Measurements from ENCODE around the gene IRF9. TPM values are rescaled to one million over a fixed set of nuclear protein-coding genes. Genes with fewer than 3 reads are reported as not detected.

Gene IRF9
- total RNA-seq, 1 experiment from 2014 or later = 15.6 TPM

DNA sequence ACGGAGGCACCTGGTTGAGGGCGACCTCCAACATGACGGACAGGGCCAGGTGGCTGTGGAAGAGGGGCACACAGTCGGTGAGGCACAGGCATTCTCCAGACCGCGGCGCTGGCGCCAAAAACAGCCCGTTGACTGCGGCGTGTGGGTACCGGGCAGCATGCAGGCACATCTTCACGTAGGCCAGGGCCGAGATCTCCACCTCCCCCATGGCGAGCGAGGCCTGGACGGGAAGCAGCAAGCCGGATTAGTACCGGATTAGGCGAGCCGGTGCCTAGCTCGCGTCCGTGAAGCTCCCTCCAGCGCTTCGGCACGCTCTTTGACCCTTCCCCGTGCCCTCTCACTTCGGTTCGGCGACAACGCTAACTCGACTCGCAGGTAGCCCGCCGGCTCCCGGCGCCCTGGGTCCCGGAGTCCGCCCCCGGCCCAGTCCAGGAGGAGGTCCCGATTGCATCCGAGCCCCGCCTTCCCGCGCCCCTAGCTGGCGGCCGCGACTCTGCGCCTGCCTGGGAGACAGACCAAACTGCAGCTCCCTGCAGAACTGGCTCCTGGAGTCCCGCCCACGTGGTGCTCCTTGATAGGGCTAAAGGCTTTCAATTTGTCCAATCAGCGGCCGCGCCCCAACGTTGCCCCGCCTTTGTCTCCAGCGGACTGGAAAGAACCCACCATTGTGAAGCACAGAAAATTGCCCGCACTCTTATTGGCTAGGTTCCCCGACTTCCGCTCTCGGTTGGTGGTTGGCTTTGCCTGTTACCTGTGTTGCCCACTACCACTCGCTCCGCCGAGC lies 19.8 kb upstream of the IRF9 start, which contains the start of gene EMC9 (continued):
- TF ChIP-seq, protein P1, sequence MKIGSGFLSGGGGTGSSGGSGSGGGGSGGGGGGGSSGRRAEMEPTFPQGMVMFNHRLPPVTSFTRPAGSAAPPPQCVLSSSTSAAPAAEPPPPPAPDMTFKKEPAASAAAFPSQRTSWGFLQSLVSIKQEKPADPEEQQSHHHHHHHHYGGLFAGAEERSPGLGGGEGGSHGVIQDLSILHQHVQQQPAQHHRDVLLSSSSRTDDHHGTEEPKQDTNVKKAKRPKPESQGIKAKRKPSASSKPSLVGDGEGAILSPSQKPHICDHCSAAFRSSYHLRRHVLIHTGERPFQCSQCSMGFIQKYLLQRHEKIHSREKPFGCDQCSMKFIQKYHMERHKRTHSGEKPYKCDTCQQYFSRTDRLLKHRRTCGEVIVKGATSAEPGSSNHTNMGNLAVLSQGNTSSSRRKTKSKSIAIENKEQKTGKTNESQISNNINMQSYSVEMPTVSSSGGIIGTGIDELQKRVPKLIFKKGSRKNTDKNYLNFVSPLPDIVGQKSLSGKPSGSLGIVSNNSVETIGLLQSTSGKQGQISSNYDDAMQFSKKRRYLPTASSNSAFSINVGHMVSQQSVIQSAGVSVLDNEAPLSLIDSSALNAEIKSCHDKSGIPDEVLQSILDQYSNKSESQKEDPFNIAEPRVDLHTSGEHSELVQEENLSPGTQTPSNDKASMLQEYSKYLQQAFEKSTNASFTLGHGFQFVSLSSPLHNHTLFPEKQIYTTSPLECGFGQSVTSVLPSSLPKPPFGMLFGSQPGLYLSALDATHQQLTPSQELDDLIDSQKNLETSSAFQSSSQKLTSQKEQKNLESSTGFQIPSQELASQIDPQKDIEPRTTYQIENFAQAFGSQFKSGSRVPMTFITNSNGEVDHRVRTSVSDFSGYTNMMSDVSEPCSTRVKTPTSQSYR (CRISPR knock-in tag; IDR thresholded peaks at IDR 0.05) = no peak; the same call in 1 of the 2 replicates
- TF ChIP-seq SMAD4 (CRISPR knock-in tag; IDR thresholded peaks at IDR 0.05) = no peak
- TF ChIP-seq KAT7 (CRISPR knock-in tag; IDR thresholded peaks at IDR 0.05; ENCODE audit: borderline replicate concordance) = no peak
- peak; percentile 90 for TF ChIP-seq NFYB (CRISPR knock-in tag; conservative IDR thresholded peaks at IDR 0.05; ENCODE audit: low read depth)
- TF ChIP-seq, protein P2, sequence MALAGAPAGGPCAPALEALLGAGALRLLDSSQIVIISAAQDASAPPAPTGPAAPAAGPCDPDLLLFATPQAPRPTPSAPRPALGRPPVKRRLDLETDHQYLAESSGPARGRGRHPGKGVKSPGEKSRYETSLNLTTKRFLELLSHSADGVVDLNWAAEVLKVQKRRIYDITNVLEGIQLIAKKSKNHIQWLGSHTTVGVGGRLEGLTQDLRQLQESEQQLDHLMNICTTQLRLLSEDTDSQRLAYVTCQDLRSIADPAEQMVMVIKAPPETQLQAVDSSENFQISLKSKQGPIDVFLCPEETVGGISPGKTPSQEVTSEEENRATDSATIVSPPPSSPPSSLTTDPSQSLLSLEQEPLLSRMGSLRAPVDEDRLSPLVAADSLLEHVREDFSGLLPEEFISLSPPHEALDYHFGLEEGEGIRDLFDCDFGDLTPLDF (CRISPR knock-in tag; IDR thresholded peaks at IDR 0.05) = no peak
- peak; percentile 71 for TF ChIP-seq NFE2L1 (CRISPR knock-in tag; IDR thresholded peaks at IDR 0.05)
- TF ChIP-seq, protein P3, sequence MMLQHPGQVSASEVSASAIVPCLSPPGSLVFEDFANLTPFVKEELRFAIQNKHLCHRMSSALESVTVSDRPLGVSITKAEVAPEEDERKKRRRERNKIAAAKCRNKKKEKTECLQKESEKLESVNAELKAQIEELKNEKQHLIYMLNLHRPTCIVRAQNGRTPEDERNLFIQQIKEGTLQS (CRISPR knock-in tag; conservative IDR thresholded peaks at IDR 0.05) = 0 out of 2 replicates have a peak, but pooled peaks have one; percentile 34
- TF ChIP-seq ZNF423 (CRISPR knock-in tag; IDR thresholded peaks at IDR 0.05) = no peak
- TF ChIP-seq, protein P4, sequence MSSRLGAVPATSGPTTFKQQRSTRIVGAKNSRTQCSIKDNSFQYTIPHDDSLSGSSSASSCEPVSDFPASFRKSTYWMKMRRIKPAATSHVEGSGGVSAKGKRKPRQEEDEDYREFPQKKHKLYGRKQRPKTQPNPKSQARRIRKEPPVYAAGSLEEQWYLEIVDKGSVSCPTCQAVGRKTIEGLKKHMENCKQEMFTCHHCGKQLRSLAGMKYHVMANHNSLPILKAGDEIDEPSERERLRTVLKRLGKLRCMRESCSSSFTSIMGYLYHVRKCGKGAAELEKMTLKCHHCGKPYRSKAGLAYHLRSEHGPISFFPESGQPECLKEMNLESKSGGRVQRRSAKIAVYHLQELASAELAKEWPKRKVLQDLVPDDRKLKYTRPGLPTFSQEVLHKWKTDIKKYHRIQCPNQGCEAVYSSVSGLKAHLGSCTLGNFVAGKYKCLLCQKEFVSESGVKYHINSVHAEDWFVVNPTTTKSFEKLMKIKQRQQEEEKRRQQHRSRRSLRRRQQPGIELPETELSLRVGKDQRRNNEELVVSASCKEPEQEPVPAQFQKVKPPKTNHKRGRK (CRISPR knock-in tag; IDR thresholded peaks at IDR 0.05; ENCODE audit: borderline replicate concordance) = no peak
- 0 out of 2 replicates have a peak, but pooled peaks have one; percentile 59 for TF ChIP-seq ZNF138 (CRISPR knock-in tag; conservative IDR thresholded peaks at IDR 0.05)
- TF ChIP-seq, protein P5, sequence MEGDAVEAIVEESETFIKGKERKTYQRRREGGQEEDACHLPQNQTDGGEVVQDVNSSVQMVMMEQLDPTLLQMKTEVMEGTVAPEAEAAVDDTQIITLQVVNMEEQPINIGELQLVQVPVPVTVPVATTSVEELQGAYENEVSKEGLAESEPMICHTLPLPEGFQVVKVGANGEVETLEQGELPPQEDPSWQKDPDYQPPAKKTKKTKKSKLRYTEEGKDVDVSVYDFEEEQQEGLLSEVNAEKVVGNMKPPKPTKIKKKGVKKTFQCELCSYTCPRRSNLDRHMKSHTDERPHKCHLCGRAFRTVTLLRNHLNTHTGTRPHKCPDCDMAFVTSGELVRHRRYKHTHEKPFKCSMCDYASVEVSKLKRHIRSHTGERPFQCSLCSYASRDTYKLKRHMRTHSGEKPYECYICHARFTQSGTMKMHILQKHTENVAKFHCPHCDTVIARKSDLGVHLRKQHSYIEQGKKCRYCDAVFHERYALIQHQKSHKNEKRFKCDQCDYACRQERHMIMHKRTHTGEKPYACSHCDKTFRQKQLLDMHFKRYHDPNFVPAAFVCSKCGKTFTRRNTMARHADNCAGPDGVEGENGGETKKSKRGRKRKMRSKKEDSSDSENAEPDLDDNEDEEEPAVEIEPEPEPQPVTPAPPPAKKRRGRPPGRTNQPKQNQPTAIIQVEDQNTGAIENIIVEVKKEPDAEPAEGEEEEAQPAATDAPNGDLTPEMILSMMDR (IDR thresholded peaks at IDR 0.05) = no peak
- TF ChIP-seq ETV6 (CRISPR knock-in tag; IDR thresholded peaks at IDR 0.05) = peak; percentile 18; the same call in 1 of the 2 replicates
- peak; percentile 16; the same call in 1 of the 2 replicates for TF ChIP-seq FOXJ3 (CRISPR knock-in tag; IDR thresholded peaks at IDR 0.05; ENCODE audit: borderline replicate concordance)
- TF ChIP-seq MXD4 (CRISPR knock-in tag; IDR thresholded peaks at IDR 0.05; ENCODE audit: borderline replicate concordance) = no peak
- TF ChIP-seq FOXP1 (CRISPR knock-in tag; IDR thresholded peaks at IDR 0.05; ENCODE audit: borderline replicate concordance) = peak; percentile 83
- TF ChIP-seq, protein P6, sequence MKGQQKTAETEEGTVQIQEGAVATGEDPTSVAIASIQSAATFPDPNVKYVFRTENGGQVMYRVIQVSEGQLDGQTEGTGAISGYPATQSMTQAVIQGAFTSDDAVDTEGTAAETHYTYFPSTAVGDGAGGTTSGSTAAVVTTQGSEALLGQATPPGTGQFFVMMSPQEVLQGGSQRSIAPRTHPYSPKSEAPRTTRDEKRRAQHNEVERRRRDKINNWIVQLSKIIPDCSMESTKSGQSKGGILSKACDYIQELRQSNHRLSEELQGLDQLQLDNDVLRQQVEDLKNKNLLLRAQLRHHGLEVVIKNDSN (CRISPR knock-in tag; IDR thresholded peaks at IDR 0.05) = peak; percentile 82
- TF ChIP-seq, protein P7, sequence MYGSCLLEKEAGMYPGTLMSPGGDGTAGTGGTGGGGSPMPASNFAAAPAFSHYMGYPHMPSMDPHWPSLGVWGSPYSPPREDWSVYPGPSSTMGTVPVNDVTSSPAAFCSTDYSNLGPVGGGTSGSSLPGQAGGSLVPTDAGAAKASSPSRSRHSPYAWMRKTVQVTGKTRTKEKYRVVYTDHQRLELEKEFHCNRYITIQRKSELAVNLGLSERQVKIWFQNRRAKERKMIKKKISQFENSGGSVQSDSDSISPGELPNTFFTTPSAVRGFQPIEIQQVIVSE (CRISPR knock-in tag; IDR thresholded peaks at IDR 0.05; ENCODE audit: borderline replicate concordance) = no peak
- TF ChIP-seq, protein P8, sequence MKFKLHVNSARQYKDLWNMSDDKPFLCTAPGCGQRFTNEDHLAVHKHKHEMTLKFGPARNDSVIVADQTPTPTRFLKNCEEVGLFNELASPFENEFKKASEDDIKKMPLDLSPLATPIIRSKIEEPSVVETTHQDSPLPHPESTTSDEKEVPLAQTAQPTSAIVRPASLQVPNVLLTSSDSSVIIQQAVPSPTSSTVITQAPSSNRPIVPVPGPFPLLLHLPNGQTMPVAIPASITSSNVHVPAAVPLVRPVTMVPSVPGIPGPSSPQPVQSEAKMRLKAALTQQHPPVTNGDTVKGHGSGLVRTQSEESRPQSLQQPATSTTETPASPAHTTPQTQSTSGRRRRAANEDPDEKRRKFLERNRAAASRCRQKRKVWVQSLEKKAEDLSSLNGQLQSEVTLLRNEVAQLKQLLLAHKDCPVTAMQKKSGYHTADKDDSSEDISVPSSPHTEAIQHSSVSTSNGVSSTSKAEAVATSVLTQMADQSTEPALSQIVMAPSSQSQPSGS (CRISPR knock-in tag; IDR thresholded peaks at IDR 0.05; ENCODE audit: borderline replicate concordance, low read depth) = peak; percentile 30; the same call in 1 of the 2 replicates
- TF ChIP-seq ATF1 (CRISPR knock-in tag; IDR thresholded peaks at IDR 0.05) = no peak
- no peak for TF ChIP-seq ZNF671 (CRISPR knock-in tag; IDR thresholded peaks at IDR 0.05)
- no peak for TF ChIP-seq PRRX2 (CRISPR knock-in tag; IDR thresholded peaks at IDR 0.05)
- TF ChIP-seq, protein P9, sequence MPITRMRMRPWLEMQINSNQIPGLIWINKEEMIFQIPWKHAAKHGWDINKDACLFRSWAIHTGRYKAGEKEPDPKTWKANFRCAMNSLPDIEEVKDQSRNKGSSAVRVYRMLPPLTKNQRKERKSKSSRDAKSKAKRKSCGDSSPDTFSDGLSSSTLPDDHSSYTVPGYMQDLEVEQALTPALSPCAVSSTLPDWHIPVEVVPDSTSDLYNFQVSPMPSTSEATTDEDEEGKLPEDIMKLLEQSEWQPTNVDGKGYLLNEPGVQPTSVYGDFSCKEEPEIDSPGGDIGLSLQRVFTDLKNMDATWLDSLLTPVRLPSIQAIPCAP (CRISPR knock-in tag; IDR thresholded peaks at IDR 0.05) = no peak
- TF ChIP-seq MYBL2 (CRISPR knock-in tag; IDR thresholded peaks at IDR 0.05) = peak; percentile 98
- TF ChIP-seq ZNF263 (CRISPR knock-in tag; IDR thresholded peaks at IDR 0.05; ENCODE audit: low read depth) = no peak

All from WTC11 (cell line).